Activated T-cell treated with anti-CD3 and anti-CD28 coated beads, Interleukin-2, amount 50 U/mL, for 24 hours (primary cell): ENCODE results near the gene CCR6.
"Not testable (repeated sequence)": the region's sequence is repeated elsewhere in the genome, so short reads cannot be mapped to it uniquely, and the experiment has no call there.

ENCODE experiments used
- DNase-seq: peaks from one replicate; pipeline ENCODE4 v3.0.0-alpha.2; 2020
- H3K27ac Mint-ChIP-seq: 2 replicates; pipeline ENCODE4 v1.8.0; 2020; ENCODE audit warnings: mild to moderate bottlenecking, mixed read lengths
- H3K27me3 Mint-ChIP-seq: 2 replicates; pipeline ENCODE4 v1.8.0; 2020; ENCODE audit warnings: mixed read lengths
- H3K36me3 Mint-ChIP-seq: 2 replicates; pipeline ENCODE4 v1.8.0; 2020; ENCODE audit warnings: low read depth, mixed read lengths
- H3K4me1 Mint-ChIP-seq: 2 replicates; pipeline ENCODE4 v1.8.0; 2020; ENCODE audit warnings: low read depth, mixed read lengths
- H3K4me3 Mint-ChIP-seq: 2 replicates; pipeline ENCODE4 v1.8.0; 2020; ENCODE audit warnings: mild to moderate bottlenecking, moderate library complexity, mixed read lengths
- H3K9me3 Mint-ChIP-seq: 2 replicates; pipeline ENCODE4 v1.8.0; 2020; ENCODE audit warnings: mixed read lengths

The CCR6 gene

GRCh38 chr6:167180086-167180485, 57.2 kb downstream of the CCR6 start:
- H3K36me3 Mint-ChIP-seq, DNase-seq, H3K9me3 Mint-ChIP-seq, H3K4me1 Mint-ChIP-seq, H3K27ac Mint-ChIP-seq, H3K4me3 Mint-ChIP-seq: not testable (repeated sequence)
- H3K27me3 Mint-ChIP-seq, result peaks cover 10% of the 10 kb centered on the region

GRCh38 chr6:167181351-167181750, 58.5 kb downstream of the CCR6 start:
- H3K27me3 Mint-ChIP-seq, result peaks cover 10% of the 10 kb centered on the region
- not testable (repeated sequence) for H3K27ac Mint-ChIP-seq, H3K9me3 Mint-ChIP-seq, DNase-seq, H3K4me3 Mint-ChIP-seq, H3K4me1 Mint-ChIP-seq, H3K36me3 Mint-ChIP-seq

GRCh38 chr6:167182913-167183314, 60.0 kb downstream of the CCR6 start:
- DNase-seq, H3K4me3 Mint-ChIP-seq, H3K4me1 Mint-ChIP-seq, H3K27ac Mint-ChIP-seq, H3K27me3 Mint-ChIP-seq, H3K36me3 Mint-ChIP-seq, H3K9me3 Mint-ChIP-seq: not testable (repeated sequence)

- DNase-seq, H3K36me3 Mint-ChIP-seq, H3K27ac Mint-ChIP-seq, H3K9me3 Mint-ChIP-seq, H3K27me3 Mint-ChIP-seq, H3K4me1 Mint-ChIP-seq, H3K4me3 Mint-ChIP-seq: not testable (repeated sequence)
Measured at GRCh38 chr6:167185101-167185500, 62.2 kb downstream of the CCR6 start.

- not testable (repeated sequence) for H3K36me3 Mint-ChIP-seq, H3K4me3 Mint-ChIP-seq, DNase-seq, H3K9me3 Mint-ChIP-seq, H3K4me1 Mint-ChIP-seq, H3K27ac Mint-ChIP-seq
- peaks cover 11% of the 10 kb centered on the region for H3K27me3 Mint-ChIP-seq
Measured at GRCh38 chr6:167187275-167187674, 64.4 kb downstream of the CCR6 start.
